GM12878 (cell line): ENCODE measurements around the gene CTIF. TPM values are rescaled to one million over a fixed set of nuclear protein-coding genes. Genes with fewer than 3 reads are reported as not detected.

Experiments
- ASH2L ChIP-seq: fragments of 300-600, 200-600 bp; sonication (generic); IDR thresholded peaks from 2 replicates; pipeline ENCODE4 v1.6.1; 2017; ENCODE audit warnings: low read depth, mild to moderate bottlenecking, borderline replicate concordance
- ATF2 ChIP-seq: IDR thresholded peaks from 2 replicates; pipeline ENCODE4 v1.6.1; 2012; ENCODE audit warnings: low read length, inconsistent platforms
- ATF7 ChIP-seq: fragments of 450-650 bp; IDR thresholded peaks from 2 replicates; pipeline ENCODE4 v1.6.1; 2016; ENCODE audit warnings: low read depth, mild to moderate bottlenecking
- BACH1 ChIP-seq: fragments of 450-650 bp; IDR thresholded peaks from 2 replicates; pipeline ENCODE4 v1.6.1; 2017; ENCODE audit warnings: mild to moderate bottlenecking, borderline replicate concordance
- CBX3 ChIP-seq: fragments of 200-600 bp; sonication (generic); IDR thresholded peaks from 2 replicates; pipeline ENCODE4 v1.6.1; 2016; ENCODE audit warnings: low read depth, borderline replicate concordance
- CEBPB ChIP-seq, 2 experiments: fragments of 150-350 bp in 1 of 2; IDR thresholded peaks; 2 replicates each; pipeline ENCODE4 v1.6.1; 2012 to 2014; ENCODE audit warnings: low read depth in 2 of 2, low read length in 2 of 2, borderline replicate concordance in 1 of 2, inconsistent platforms in 1 of 2
- CREB1 ChIP-seq: IDR thresholded peaks from 2 replicates; pipeline ENCODE4 v1.6.1; 2012; ENCODE audit warnings: low read depth, mild to moderate bottlenecking, inconsistent platforms
- E4F1 ChIP-seq: fragments of 450-650 bp; IDR thresholded peaks from 2 replicates; pipeline ENCODE4 v1.6.1; 2018; ENCODE audit warnings: borderline replicate concordance, mild to moderate bottlenecking; ENCODE audit not compliant: partially characterized antibody
- EGR1 ChIP-seq, 2 experiments: IDR thresholded peaks; 1 replicate in 1 of 2; 2 replicates in 1 of 2; pipeline ENCODE4 v1.6.1; 2011 to 2012; ENCODE audit warnings: low read depth in 2 of 2, low read length in 2 of 2, borderline replicate concordance in 1 of 2, mild to moderate bottlenecking in 1 of 2, moderate library complexity in 1 of 2
- HDAC6 ChIP-seq: fragments of 200-600 bp; sonication (generic); IDR thresholded peaks from one replicate; pipeline ENCODE4 v1.8.0; 2017; ENCODE audit warnings: antibody characterized with exemption; ENCODE audit not compliant: unreplicated experiment
- HDGF ChIP-seq: fragments of 450-650 bp; IDR thresholded peaks from 2 replicates; pipeline ENCODE4 v1.6.1; 2016; ENCODE audit warnings: antibody characterized with exemption
- IKZF1 ChIP-seq: fragments of 450-650 bp; conservative IDR thresholded peaks from 2 replicates; pipeline ENCODE4 v1.6.1; 2017; ENCODE audit warnings: antibody characterized with exemption, mild to moderate bottlenecking
- JUNB ChIP-seq: IDR thresholded peaks from 2 replicates; pipeline ENCODE4 v1.6.1; 2016; ENCODE audit warnings: antibody characterized with exemption, mild to moderate bottlenecking
- JUND ChIP-seq: IDR thresholded peaks from 2 replicates; pipeline ENCODE4 v1.6.1; 2012; ENCODE audit warnings: low read depth, mild to moderate bottlenecking, low read length, improper control_type of control experiment, moderate library complexity
- MEF2B ChIP-seq: fragments of 450-650 bp; IDR thresholded peaks from 2 replicates; pipeline ENCODE4 v1.6.1; 2018; ENCODE audit warnings: mild to moderate bottlenecking, moderate library complexity; ENCODE audit not compliant: partially characterized antibody, poor library complexity, severe bottlenecking
- MXI1 ChIP-seq: fragments of 150-350 bp; IDR thresholded peaks from 2 replicates; pipeline ENCODE4 v1.6.1; 2011; ENCODE audit warnings: low read depth, mild to moderate bottlenecking, inconsistent platforms, low read length, improper control_type of control experiment
- MYB ChIP-seq: fragments of 150-350 bp; IDR thresholded peaks from 2 replicates; pipeline ENCODE4 v1.6.1; 2014; ENCODE audit warnings: mild to moderate bottlenecking, low read depth, low read length, borderline replicate concordance
- PAX8 ChIP-seq: fragments of 450-650 bp; IDR thresholded peaks from 2 replicates; pipeline ENCODE4 v1.6.1; 2017; ENCODE audit warnings: mild to moderate bottlenecking, moderate library complexity
- RAD51 ChIP-seq: fragments of 450-650 bp; IDR thresholded peaks from 2 replicates; pipeline ENCODE4 v1.6.1; 2016; ENCODE audit warnings: moderate library complexity, mild to moderate bottlenecking, inconsistent platforms
- RBBP5 ChIP-seq: fragments of 200-600 bp; sonication (generic); conservative IDR thresholded peaks from 2 replicates; pipeline ENCODE4 v1.6.1; 2016
- RCOR1 ChIP-seq: conservative IDR thresholded peaks from 2 replicates; pipeline ENCODE4 v1.6.1; 2012; ENCODE audit warnings: low read depth, low read length, improper control_type of control experiment
- RUNX3 ChIP-seq: IDR thresholded peaks from 2 replicates; pipeline ENCODE4 v1.6.1; 2012; ENCODE audit warnings: low read length, inconsistent platforms
- SIX5 ChIP-seq: IDR thresholded peaks from 2 replicates; pipeline ENCODE4 v1.6.1; 2011; ENCODE audit warnings: mild to moderate bottlenecking, low read depth, low read length, moderate library complexity; ENCODE audit not compliant: severe bottlenecking
- SMAD5 ChIP-seq: IDR thresholded peaks from 2 replicates; pipeline ENCODE4 v1.6.1; 2016; ENCODE audit warnings: antibody characterized with exemption, low read depth
- SMARCA5 ChIP-seq: fragments of 450-650 bp; IDR thresholded peaks from 2 replicates; pipeline ENCODE4 v1.6.1; 2017; ENCODE audit warnings: mild to moderate bottlenecking
- TBL1XR1 ChIP-seq: IDR thresholded peaks from 2 replicates; pipeline ENCODE4 v1.6.1; 2012; ENCODE audit warnings: low read depth, low read length, improper control_type of control experiment
- TCF7 ChIP-seq: IDR thresholded peaks from 2 replicates; pipeline ENCODE4 v1.6.1; 2014; ENCODE audit warnings: antibody characterized with exemption, borderline replicate concordance
- polyA plus RNA-seq, 11 experiments: library from polyadenylated mRNA; depleted of rRNA in 4 of 11; unstranded in 6 of 11; stranded (reverse) in 5 of 11; fragments of >200 nt; fragmentation: Nextera tagmentation in 4 of 11; fragmentation: Illumina TruSeq in 1 of 11; extraction: Ambion mirVana in 4 of 11; extraction: Trizol in 1 of 11; gene quantifications; 1 replicate in 1 of 11; 2 replicates in 10 of 11; pipeline versions ENCODE4 v1.2.1 to v1.2.3, GENCODE V29; 2011 to 2016; ENCODE audit warnings: inconsistent platforms in 2 of 11, missing spikeins in 2 of 11, low read depth in 1 of 11
- total RNA-seq, 4 experiments: library from RNA; depleted of rRNA in 3 of 4; stranded (reverse); fragments of >200 nt in 3 of 4; fragmentation: Illumina TruSeq in 1 of 4; extraction: Trizol in 1 of 4; gene quantifications; 2 replicates each; pipeline versions ENCODE4 v1.2.1 to v1.2.3, GENCODE V29; 2013 to 2021
- TF ChIP-seq, protein P1 (sequence below): fragments of 450-650 bp; IDR thresholded peaks from 2 replicates; pipeline ENCODE4 v1.6.1; 2016; ENCODE audit warnings: mild to moderate bottlenecking

CTIF gene
- total and polyA plus RNA-seq, 10 of the 15 experiments (the other 5 are each of a cell fraction or from before 2014, with no cell fraction given) = 0.06 to 11.6 (median 2.5) TPM

DNA sequence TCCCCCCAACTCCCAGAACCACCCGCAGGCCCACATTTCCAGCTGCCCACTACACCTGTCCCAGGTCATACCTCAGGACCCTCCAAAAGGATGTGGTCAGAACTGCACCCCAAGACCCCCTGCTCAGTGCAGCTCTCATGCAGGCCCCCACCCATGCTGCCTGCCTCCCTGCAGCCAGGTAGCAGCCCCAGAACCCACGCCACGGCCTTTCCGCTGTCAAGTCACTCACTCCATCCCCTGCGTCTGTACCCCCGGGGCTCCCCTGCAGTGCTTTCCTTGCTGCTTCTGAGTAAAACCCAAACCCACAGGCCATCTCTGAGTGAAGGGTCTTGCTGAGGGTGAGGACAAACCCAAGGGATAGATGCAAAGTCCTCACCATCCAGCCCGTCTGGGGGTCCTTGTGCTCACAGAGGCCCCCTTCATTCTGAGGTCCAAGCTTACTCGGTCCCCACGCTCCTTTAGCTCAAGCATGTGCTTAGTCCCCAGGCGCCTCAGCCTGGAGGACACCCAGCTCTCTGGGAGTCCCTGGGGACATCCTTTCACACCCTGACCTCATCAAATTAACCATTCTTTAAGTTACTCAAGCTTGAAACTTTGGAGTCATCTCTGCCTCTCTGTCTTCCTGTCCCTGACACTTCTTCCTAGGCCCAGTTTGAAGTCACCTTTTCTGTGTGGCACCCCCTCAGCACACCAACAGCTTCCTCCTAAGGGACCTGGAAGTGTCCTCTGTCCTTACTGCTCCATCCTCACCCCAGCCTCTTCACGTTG is 281.8 kb downstream of the CTIF start (continued):
- TF ChIP-seq ATF2 (peak; percentile 94), TCF7 (peak; percentile 69; the same call in 1 of the 2 replicates), ATF7 (peak; percentile 97), TBL1XR1 (peak; percentile 85; the same call in 1 of the 2 replicates), CEBPB (IDR thresholded peaks at IDR 0.05; ENCODE audit: borderline replicate concordance in 1 of 2, low read depth in 2 of 2, low read length in 2 of 2) (no peak), RUNX3 (peak; percentile 87), JUNB (peak; percentile 88), E4F1 (no peak), HDGF (peak; percentile 67; the same call in 1 of the 2 replicates), HDAC6 (no peak), MXI1 (peak; percentile 64; the same call in 1 of the 2 replicates), PAX8 (no peak), BACH1 (peak; percentile 36; the same call in 1 of the 2 replicates), RCOR1 (no peak), CBX3 (no peak), RBBP5 (no peak), SMARCA5 (no peak), JUND (peak; percentile 6; the same call in 1 of the 2 replicates), ASH2L (no peak), RAD51 (no peak), EGR1 (IDR thresholded peaks at IDR 0.05; ENCODE audit: borderline replicate concordance in 1 of 2, low read depth in 2 of 2, low read length in 2 of 2) (0 out of 3 replicates have a peak, but pooled peaks of 1 of the 2 experiments have one; percentile 39), IKZF1 (peak; percentile 96), MYB (no peak), CREB1 (peak; percentile 70; the same call in 1 of the 2 replicates), MEF2B (peak; percentile 100), SIX5 (no peak), SMAD5 (no peak)
- TF ChIP-seq, protein P1, sequence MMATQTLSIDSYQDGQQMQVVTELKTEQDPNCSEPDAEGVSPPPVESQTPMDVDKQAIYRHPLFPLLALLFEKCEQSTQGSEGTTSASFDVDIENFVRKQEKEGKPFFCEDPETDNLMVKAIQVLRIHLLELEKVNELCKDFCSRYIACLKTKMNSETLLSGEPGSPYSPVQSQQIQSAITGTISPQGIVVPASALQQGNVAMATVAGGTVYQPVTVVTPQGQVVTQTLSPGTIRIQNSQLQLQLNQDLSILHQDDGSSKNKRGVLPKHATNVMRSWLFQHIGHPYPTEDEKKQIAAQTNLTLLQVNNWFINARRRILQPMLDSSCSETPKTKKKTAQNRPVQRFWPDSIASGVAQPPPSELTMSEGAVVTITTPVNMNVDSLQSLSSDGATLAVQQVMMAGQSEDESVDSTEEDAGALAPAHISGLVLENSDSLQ = peak; percentile 52; the same call in 1 of the 2 replicates
